WTC11 (cell line): ENCODE measurements around the gene PLEKHH1. TPM values are rescaled to one million over a fixed set of nuclear protein-coding genes. Genes with fewer than 3 reads are reported as not detected.

Source experiments
- ATAC-seq: fragments of 200-7000 bp; cut with Tn5 transposase; 2 replicates; pipeline ENCODE4 v1.10.0; 2021; ENCODE audit warnings: mild to moderate bottlenecking, moderate library complexity
- CTCF ChIA-PET: fragments of 300-600 bp; sonication (Branson Sonifier 250); formaldehyde crosslinking; loops from one replicate; lab custom pipeline; 2021; ENCODE audit warnings: antibody characterized with exemption; lab: Charles Lee
- POLR2A ChIA-PET: fragments of 350-600 bp; sonication (Branson Sonifier 250); formaldehyde crosslinking; loops from one replicate; lab custom pipeline; 2021; ENCODE audit warnings: antibody characterized with exemption; lab: Charles Lee
- DNase-seq: peaks from one replicate; pipeline ENCODE4 v3.0.0; 2021; ENCODE audit warnings: low spot score
- H3K27ac Mint-ChIP-seq: 2 replicates; pipeline ENCODE4 v1.8.0; 2021; ENCODE audit warnings: mixed read lengths
- H3K27me3 Mint-ChIP-seq: 2 replicates; pipeline ENCODE4 v1.8.0; 2021; ENCODE audit warnings: low read depth, mild to moderate bottlenecking, moderate library complexity, mixed read lengths
- H3K36me3 Mint-ChIP-seq: 2 replicates; pipeline ENCODE4 v1.8.0; 2021; ENCODE audit warnings: mixed read lengths
- H3K4me1 Mint-ChIP-seq: 2 replicates; pipeline ENCODE4 v1.8.0; 2022; ENCODE audit warnings: mixed read lengths
- H3K4me3 Mint-ChIP-seq: 2 replicates; pipeline ENCODE4 v1.8.0; 2021; ENCODE audit warnings: mild to moderate bottlenecking, moderate library complexity, mixed read lengths
- H3K9me3 Mint-ChIP-seq: 2 replicates; pipeline ENCODE4 v1.8.0; 2021; ENCODE audit warnings: mixed read lengths
- ATF3 ChIP-seq: sonication (generic); formaldehyde crosslinking; conservative IDR thresholded peaks from 2 replicates; pipeline ENCODE4 v1.8.1; 2022; ENCODE audit warnings: mild to moderate bottlenecking, missing genetic modification reagents
- CBFB ChIP-seq: sonication (generic); formaldehyde crosslinking; IDR thresholded peaks from 2 replicates; pipeline ENCODE4 v1.8.1; 2022; ENCODE audit warnings: mild to moderate bottlenecking, low read depth, missing genetic modification reagents
- CREM ChIP-seq: sonication (generic); formaldehyde crosslinking; IDR thresholded peaks from 2 replicates; pipeline ENCODE4 v1.8.1; 2022; ENCODE audit warnings: mild to moderate bottlenecking, missing genetic modification reagents, moderate library complexity
- ESRRA ChIP-seq: sonication (generic); formaldehyde crosslinking; IDR thresholded peaks from 2 replicates; pipeline ENCODE4 v1.8.1; 2022; ENCODE audit warnings: mild to moderate bottlenecking, missing genetic modification reagents, borderline replicate concordance
- ETV6 ChIP-seq: sonication (generic); formaldehyde crosslinking; IDR thresholded peaks from 2 replicates; pipeline ENCODE4 v1.8.1; 2022; ENCODE audit warnings: mild to moderate bottlenecking, missing genetic modification reagents
- FOXP1 ChIP-seq: sonication (generic); formaldehyde crosslinking; IDR thresholded peaks from 2 replicates; pipeline ENCODE4 v1.8.0; 2022; ENCODE audit warnings: missing genetic modification reagents, mild to moderate bottlenecking, moderate library complexity, borderline replicate concordance
- HMGA2 ChIP-seq: fragments of 250-450 bp; sonication (Bioruptor Pico); IDR thresholded peaks from 2 replicates; pipeline ENCODE4 v1.4.0; 2021; ENCODE audit warnings: mild to moderate bottlenecking, moderate library complexity
- HMGXB4 ChIP-seq: sonication (generic); formaldehyde crosslinking; IDR thresholded peaks from 2 replicates; pipeline ENCODE4 v1.8.1; 2023; ENCODE audit warnings: mild to moderate bottlenecking, moderate library complexity, missing genetic modification reagents
- JAZF1 ChIP-seq: fragments of 250-450 bp; sonication (Bioruptor Pico); IDR thresholded peaks from 2 replicates; pipeline ENCODE4 v1.9.0; 2021; ENCODE audit warnings: moderate library complexity, mild to moderate bottlenecking, inconsistent platforms
- MAX ChIP-seq: sonication (generic); formaldehyde crosslinking; IDR thresholded peaks from 2 replicates; pipeline ENCODE4 v1.8.0; 2022; ENCODE audit warnings: mild to moderate bottlenecking, missing genetic modification reagents
- NFE2L1 ChIP-seq: sonication (generic); formaldehyde crosslinking; IDR thresholded peaks from 2 replicates; pipeline ENCODE4 v1.8.1; 2023; ENCODE audit warnings: missing genetic modification reagents
- NR2C2 ChIP-seq: sonication (generic); formaldehyde crosslinking; IDR thresholded peaks from 2 replicates; pipeline ENCODE4 v1.8.0; 2022; ENCODE audit warnings: mild to moderate bottlenecking, missing genetic modification reagents
- NR3C1 ChIP-seq: sonication (generic); formaldehyde crosslinking; conservative IDR thresholded peaks from 2 replicates; pipeline ENCODE4 v1.8.1; 2023; ENCODE audit warnings: low read depth, mild to moderate bottlenecking, missing genetic modification reagents
- OVOL2 ChIP-seq: fragments of 250-450 bp; sonication (Bioruptor Pico); IDR thresholded peaks from 2 replicates; pipeline ENCODE4 v1.9.0; 2021; ENCODE audit warnings: mild to moderate bottlenecking, borderline replicate concordance
- TEAD4 ChIP-seq: sonication (generic); formaldehyde crosslinking; IDR thresholded peaks from 2 replicates; pipeline ENCODE4 v1.8.0; 2022; ENCODE audit warnings: mild to moderate bottlenecking, missing genetic modification reagents
- ZNF219 ChIP-seq: sonication (generic); formaldehyde crosslinking; IDR thresholded peaks from 2 replicates; pipeline ENCODE4 v1.8.0; 2023; ENCODE audit warnings: missing genetic modification reagents, mild to moderate bottlenecking, borderline replicate concordance
- total RNA-seq: library from RNA; stranded (reverse); gene quantifications from 3 replicates; pipeline ENCODE4 v1.2.3, GENCODE V29; 2021
- TF ChIP-seq, protein P1 (sequence below): fragments of 250-450 bp; sonication (Bioruptor Pico); IDR thresholded peaks from 2 replicates; pipeline ENCODE4 v1.9.0; 2021; ENCODE audit warnings: moderate library complexity, mild to moderate bottlenecking, inconsistent platforms, borderline replicate concordance
- TF ChIP-seq, protein P2 (sequence below): sonication (generic); formaldehyde crosslinking; IDR thresholded peaks from 2 replicates; pipeline ENCODE4 v1.8.0; 2023; ENCODE audit warnings: mild to moderate bottlenecking, missing genetic modification reagents
- TF ChIP-seq, protein P3 (sequence below): sonication (generic); formaldehyde crosslinking; IDR thresholded peaks from 2 replicates; pipeline ENCODE4 v1.8.1; 2022; ENCODE audit warnings: mild to moderate bottlenecking, missing genetic modification reagents, moderate library complexity, borderline replicate concordance

The PLEKHH1 gene
- total RNA-seq, 1 experiment from 2014 or later: 48.3 TPM

DNA sequence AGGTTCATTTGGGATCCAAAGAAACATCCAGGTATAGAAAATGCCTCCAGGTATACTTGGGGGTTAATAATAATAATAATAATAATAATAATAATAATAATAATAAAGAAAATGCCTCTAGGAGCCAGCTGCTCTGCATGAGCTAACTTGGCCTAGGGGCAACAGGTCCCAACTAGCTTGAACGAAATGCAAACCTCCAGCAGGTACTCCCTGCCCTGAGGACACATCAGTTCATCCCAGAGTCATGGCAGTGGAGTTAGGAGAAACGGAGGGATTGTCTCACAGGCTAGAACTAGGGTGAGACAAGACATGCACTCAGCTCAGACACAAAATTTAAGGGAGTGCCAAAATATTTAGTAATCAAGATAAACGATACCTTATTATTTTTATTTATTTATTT is 32.1 kb upstream of the PLEKHH1 start:
- TF ChIP-seq CBFB: no peak
- TF ChIP-seq ZNF219 (CRISPR knock-in tag): no peak
- no peak for TF ChIP-seq ESRRA (CRISPR knock-in tag)
- TF ChIP-seq JAZF1 (CRISPR knock-in tag): no peak
- TF ChIP-seq, protein P1, sequence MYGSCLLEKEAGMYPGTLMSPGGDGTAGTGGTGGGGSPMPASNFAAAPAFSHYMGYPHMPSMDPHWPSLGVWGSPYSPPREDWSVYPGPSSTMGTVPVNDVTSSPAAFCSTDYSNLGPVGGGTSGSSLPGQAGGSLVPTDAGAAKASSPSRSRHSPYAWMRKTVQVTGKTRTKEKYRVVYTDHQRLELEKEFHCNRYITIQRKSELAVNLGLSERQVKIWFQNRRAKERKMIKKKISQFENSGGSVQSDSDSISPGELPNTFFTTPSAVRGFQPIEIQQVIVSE (CRISPR knock-in tag): no peak
- peak; percentile 72; the same call in 1 of the 2 replicates for TF ChIP-seq HMGA2 (CRISPR knock-in tag)
- no peak for TF ChIP-seq NR2C2 (CRISPR knock-in tag)
- ChIA-PET CTCF (interaction anchor here (0.9 kb wide), 1 partner anchor 53 kb away, joined by 3 read pairs; no protein-coding TSS in a partner anchor), POLR2A (no interaction called here)
- ATAC-seq (no peak), DNase-seq (no peak)
- Mint-ChIP-seq H3K27me3 (no peaks in the 10 kb centered on the region), H3K9me3 (no peaks in the 10 kb centered on the region), H3K4me1 (no peaks in the 10 kb centered on the region), H3K4me3 (no peak overlapping the region), H3K36me3 (no peaks in the 10 kb centered on the region), H3K27ac (no peak overlapping the region)

GRCh38 chr14:67501670-67502069 is 31.4 kb upstream of the PLEKHH1 start:
- Mint-ChIP-seq H3K4me1 (no peaks in the 10 kb centered on the region), H3K36me3 (no peaks in the 10 kb centered on the region), H3K4me3 (no peak overlapping the region), H3K27ac (no peak overlapping the region), H3K9me3 (no peaks in the 10 kb centered on the region), H3K27me3 (no peaks in the 10 kb centered on the region)
- CTCF ChIA-PET: no interaction called here
- TF ChIP-seq NR2C2 (CRISPR knock-in tag) (no peak), CREM (no peak), NR3C1 (no peak)
- TF ChIP-seq, protein P2, sequence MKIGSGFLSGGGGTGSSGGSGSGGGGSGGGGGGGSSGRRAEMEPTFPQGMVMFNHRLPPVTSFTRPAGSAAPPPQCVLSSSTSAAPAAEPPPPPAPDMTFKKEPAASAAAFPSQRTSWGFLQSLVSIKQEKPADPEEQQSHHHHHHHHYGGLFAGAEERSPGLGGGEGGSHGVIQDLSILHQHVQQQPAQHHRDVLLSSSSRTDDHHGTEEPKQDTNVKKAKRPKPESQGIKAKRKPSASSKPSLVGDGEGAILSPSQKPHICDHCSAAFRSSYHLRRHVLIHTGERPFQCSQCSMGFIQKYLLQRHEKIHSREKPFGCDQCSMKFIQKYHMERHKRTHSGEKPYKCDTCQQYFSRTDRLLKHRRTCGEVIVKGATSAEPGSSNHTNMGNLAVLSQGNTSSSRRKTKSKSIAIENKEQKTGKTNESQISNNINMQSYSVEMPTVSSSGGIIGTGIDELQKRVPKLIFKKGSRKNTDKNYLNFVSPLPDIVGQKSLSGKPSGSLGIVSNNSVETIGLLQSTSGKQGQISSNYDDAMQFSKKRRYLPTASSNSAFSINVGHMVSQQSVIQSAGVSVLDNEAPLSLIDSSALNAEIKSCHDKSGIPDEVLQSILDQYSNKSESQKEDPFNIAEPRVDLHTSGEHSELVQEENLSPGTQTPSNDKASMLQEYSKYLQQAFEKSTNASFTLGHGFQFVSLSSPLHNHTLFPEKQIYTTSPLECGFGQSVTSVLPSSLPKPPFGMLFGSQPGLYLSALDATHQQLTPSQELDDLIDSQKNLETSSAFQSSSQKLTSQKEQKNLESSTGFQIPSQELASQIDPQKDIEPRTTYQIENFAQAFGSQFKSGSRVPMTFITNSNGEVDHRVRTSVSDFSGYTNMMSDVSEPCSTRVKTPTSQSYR (CRISPR knock-in tag): no peak
- DNase-seq (no peak), ATAC-seq (no peak)
- POLR2A ChIA-PET: no interaction called here

GRCh38 chr14:67502867-67503266 is 30.2 kb upstream of the PLEKHH1 start:
- Mint-ChIP-seq H3K4me1 (no peaks in the 10 kb centered on the region), H3K4me3 (no peak overlapping the region), H3K36me3 (no peaks in the 10 kb centered on the region), H3K27ac (no peak overlapping the region), H3K27me3 (no peaks in the 10 kb centered on the region), H3K9me3 (no peaks in the 10 kb centered on the region)
- TF ChIP-seq, protein P3, sequence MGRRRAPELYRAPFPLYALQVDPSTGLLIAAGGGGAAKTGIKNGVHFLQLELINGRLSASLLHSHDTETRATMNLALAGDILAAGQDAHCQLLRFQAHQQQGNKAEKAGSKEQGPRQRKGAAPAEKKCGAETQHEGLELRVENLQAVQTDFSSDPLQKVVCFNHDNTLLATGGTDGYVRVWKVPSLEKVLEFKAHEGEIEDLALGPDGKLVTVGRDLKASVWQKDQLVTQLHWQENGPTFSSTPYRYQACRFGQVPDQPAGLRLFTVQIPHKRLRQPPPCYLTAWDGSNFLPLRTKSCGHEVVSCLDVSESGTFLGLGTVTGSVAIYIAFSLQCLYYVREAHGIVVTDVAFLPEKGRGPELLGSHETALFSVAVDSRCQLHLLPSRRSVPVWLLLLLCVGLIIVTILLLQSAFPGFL (CRISPR knock-in tag): no peak
- TF ChIP-seq JAZF1 (CRISPR knock-in tag) (no peak), TEAD4 (CRISPR knock-in tag) (no peak), OVOL2 (no peak), FOXP1 (CRISPR knock-in tag) (no peak), HMGXB4 (no peak), ATF3 (CRISPR knock-in tag) (no peak), NFE2L1 (CRISPR knock-in tag) (no peak), ETV6 (CRISPR knock-in tag) (no peak), MAX (CRISPR knock-in tag) (no peak)
- ChIA-PET POLR2A (no interaction called here), CTCF (no interaction called here)
- no peak for ATAC-seq
- no peak for DNase-seq
